WTC11 (cell line): Measurements from ENCODE around the gene TCF7.

Source experiments
- KAT7 ChIP-seq: sonication (generic); formaldehyde crosslinking; IDR thresholded peaks from 2 replicates; pipeline ENCODE4 v1.8.1; 2023; ENCODE audit warnings: missing genetic modification reagents, mild to moderate bottlenecking, borderline replicate concordance
- NR3C1 ChIP-seq: sonication (generic); formaldehyde crosslinking; conservative IDR thresholded peaks from 2 replicates; pipeline ENCODE4 v1.8.1; 2023; ENCODE audit warnings: low read depth, mild to moderate bottlenecking, missing genetic modification reagents
- TF ChIP-seq, protein P1 (sequence below): fragments of 200-600 bp; IDR thresholded peaks from 2 replicates; pipeline ENCODE4 v1.8.0; 2022; ENCODE audit warnings: antibody characterized with exemption
- TF ChIP-seq, protein P2 (sequence below): sonication (generic); formaldehyde crosslinking; IDR thresholded peaks from 2 replicates; pipeline ENCODE4 v1.8.1; 2023; ENCODE audit warnings: mild to moderate bottlenecking, missing genetic modification reagents

DNA sequence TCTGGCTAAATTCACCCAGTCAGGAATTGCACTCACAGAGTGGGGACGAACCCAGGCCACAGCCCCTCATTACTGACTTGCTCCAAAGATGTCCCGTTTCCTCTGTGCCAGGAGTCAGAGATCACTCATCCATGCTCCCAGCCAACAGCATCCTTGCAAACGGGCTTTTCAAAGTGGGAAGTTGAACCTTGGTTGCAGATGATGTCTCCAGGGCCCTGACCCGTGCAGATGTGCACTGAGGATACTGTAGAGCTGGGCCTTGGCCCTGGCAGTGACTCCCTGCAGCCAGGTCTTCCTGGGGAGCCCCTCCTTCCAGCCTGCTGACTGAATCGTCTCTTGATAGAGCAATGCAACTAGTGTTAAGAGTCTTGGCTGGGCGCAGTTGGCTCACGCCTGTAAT lies 22.3 kb downstream of the TCF7 start:
- TF ChIP-seq NR3C1 (CRISPR knock-in tag), result no peak
- no peak for TF ChIP-seq KAT7 (CRISPR knock-in tag)
- TF ChIP-seq, protein P1, sequence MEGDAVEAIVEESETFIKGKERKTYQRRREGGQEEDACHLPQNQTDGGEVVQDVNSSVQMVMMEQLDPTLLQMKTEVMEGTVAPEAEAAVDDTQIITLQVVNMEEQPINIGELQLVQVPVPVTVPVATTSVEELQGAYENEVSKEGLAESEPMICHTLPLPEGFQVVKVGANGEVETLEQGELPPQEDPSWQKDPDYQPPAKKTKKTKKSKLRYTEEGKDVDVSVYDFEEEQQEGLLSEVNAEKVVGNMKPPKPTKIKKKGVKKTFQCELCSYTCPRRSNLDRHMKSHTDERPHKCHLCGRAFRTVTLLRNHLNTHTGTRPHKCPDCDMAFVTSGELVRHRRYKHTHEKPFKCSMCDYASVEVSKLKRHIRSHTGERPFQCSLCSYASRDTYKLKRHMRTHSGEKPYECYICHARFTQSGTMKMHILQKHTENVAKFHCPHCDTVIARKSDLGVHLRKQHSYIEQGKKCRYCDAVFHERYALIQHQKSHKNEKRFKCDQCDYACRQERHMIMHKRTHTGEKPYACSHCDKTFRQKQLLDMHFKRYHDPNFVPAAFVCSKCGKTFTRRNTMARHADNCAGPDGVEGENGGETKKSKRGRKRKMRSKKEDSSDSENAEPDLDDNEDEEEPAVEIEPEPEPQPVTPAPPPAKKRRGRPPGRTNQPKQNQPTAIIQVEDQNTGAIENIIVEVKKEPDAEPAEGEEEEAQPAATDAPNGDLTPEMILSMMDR, result no peak
- TF ChIP-seq, protein P2, sequence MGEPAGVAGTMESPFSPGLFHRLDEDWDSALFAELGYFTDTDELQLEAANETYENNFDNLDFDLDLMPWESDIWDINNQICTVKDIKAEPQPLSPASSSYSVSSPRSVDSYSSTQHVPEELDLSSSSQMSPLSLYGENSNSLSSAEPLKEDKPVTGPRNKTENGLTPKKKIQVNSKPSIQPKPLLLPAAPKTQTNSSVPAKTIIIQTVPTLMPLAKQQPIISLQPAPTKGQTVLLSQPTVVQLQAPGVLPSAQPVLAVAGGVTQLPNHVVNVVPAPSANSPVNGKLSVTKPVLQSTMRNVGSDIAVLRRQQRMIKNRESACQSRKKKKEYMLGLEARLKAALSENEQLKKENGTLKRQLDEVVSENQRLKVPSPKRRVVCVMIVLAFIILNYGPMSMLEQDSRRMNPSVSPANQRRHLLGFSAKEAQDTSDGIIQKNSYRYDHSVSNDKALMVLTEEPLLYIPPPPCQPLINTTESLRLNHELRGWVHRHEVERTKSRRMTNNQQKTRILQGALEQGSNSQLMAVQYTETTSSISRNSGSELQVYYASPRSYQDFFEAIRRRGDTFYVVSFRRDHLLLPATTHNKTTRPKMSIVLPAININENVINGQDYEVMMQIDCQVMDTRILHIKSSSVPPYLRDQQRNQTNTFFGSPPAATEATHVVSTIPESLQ, result no peak
